Astrocyte of the spinal cord (primary cell): ENCODE data around the gene ARHGEF28.

ENCODE experiments used
- DNase-seq: peaks from one replicate; pipeline ENCODE4 v3.0.0; 2011; ENCODE audit warnings: low read depth, low spot score
- H3K4me3 ChIP-seq: 2 replicates; pipeline ENCODE4 v1.5.1; 2011; ENCODE audit warnings: low read depth, mild to moderate bottlenecking, low read length, moderate library complexity
- CTCF ChIP-seq: IDR thresholded peaks from 2 replicates; pipeline ENCODE4 v1.5.1; 2012; ENCODE audit warnings: low read depth, mild to moderate bottlenecking, low read length, inconsistent platforms
- in situ Hi-C: cut with HindIII; loops from 2 replicates; pipeline ENCODE4 v1.10.0; 2017; ENCODE audit warnings: low sequenced_read_pairs

ARHGEF28 gene

DNA sequence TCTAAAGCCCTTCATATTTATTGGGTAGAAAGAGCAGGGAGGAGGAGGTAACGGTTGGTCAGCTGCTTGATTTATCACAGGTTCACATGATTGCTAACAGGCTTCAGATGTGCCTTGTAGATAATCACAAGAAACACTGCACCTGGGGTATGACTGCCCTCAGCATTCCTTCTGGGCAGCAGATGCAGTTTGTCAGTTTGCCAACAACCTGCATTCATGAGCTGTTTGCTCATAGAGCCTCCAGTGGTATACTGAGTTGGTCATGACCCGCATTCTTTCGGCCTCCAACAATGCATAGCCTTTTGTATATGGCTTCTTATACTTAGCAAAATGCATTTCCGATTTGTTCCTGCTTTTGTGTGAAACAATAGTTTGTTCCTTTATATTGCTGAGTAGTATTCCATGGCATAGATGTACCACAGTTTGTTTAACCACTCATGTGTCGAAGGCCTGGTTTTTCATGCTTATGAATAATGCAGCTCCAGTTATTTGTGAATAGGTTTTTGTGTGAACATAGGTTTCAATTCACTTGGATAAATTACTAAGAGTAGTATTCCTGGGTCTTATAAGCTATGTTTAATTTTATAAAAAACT is 83.6 kb downstream of the ARHGEF28 start:
- in situ Hi-C loops, result no loop called here
- no peak for TF ChIP-seq CTCF
- peak; percentile 29 for DNase-seq

DNA sequence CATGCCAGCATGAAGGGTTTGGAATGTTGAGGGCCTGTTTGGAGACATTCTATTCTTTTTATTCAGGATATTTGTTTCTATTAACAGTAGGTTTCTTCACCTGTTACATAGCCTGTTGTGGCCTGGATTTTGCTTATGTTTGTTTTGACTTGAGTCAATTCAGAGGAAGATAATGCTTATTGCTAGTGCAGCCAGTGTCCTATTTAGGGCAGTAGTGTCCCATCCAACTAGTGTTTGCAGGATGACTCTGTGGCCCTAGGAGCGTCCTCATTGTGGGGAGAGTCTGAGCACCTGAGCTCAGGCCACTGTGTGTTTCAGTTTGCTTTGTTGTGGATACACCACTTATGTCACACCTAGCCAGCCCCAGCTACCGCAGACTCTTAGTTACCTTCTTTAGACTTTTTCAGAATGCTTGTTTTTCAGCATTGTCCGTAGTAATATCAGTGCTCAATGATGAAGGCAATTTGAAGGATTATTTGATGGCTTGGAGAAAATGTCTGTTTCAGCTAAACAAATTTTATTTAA is 90.3 kb downstream of the ARHGEF28 start:
- no peak for DNase-seq
- in situ Hi-C loops, result no loop called here
- TF ChIP-seq CTCF, result no peak

More for the DNA sequence above, 83.6 kb downstream of the ARHGEF28 start:
- no peak overlapping the region for H3K4me3 ChIP-seq

DNA sequence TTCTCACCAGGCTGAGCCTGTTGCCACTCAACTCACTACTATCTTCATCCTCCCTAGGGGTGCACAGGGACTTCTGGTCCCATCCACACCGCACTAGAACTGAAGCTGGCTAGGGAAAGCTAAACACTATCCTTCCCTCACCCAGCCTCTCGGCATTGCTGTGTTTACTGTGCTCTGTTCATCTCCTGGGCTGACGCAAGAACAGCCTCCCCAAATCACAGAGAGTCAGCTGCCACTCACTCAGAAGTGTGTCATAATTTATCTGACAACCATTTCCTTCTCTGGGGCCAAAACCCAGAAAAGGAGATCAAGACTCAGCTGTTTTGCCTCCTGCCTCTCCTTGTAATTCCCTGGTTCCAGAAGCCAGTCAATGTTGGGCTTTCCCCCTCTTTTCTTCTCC is 92.8 kb downstream of the ARHGEF28 start:
- no peak overlapping the region for H3K4me3 ChIP-seq
- no peak for DNase-seq
- in situ Hi-C loops, result no loop called here
- TF ChIP-seq CTCF, result no peak

More for the DNA sequence above, 90.3 kb downstream of the ARHGEF28 start:
- no peak overlapping the region for H3K4me3 ChIP-seq

DNA sequence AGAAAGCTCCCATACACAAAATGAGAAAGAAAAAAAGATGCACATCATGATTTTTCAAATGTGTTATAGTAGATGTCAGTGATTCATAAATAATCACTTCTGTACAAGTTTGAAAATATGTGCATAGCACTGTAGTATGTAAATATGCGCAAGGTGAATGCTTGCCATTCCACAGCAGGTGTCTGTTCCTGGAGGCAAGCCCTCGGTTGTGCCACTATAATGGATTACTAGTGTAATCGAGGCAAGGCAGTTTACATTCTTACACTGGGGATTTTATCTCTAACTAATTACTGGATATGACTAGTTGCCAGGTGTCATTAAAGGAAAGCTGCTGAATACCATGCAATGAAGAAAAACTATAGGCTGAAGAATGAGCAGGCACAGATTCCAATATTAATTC is 93.6 kb downstream of the ARHGEF28 start:
- in situ Hi-C loops, result no loop called here
- no peak for TF ChIP-seq CTCF
- no peak for DNase-seq
- H3K4me3 ChIP-seq, result no peak overlapping the region

DNA sequence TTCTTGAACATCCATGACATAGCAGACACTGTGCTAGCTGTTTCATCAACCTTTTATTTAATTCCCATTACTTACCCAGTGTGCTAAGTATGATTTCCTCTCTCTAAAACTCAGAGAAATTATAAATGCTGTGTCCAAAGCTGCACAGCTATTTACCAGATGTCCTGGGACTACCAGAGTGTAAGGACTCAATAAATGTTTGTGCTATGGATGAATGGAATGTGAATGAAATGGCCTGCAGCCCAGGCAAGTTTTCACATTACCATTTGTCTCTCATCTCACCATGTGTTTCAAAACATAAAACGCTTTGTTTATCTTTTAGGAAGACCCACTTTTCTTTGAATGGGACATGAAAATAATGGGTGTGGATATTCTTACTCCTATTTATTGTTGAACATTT is 96.2 kb downstream of the ARHGEF28 start:
- DNase-seq, result peak; percentile 38
- TF ChIP-seq CTCF, result no peak
- H3K4me3 ChIP-seq, result no peak overlapping the region
- in situ Hi-C loops, result no loop called here

- DNase-seq, result no peak
- in situ Hi-C loops, result no loop called here
- no peak overlapping the region for H3K4me3 ChIP-seq
- TF ChIP-seq CTCF, result no peak
These were observed 100.1 kb downstream of the ARHGEF28 start for GRCh38 chr5:73726071-73726470.
